ENCODE results near the gene HINT1.
"Not testable (repeated sequence)": the region's sequence is repeated elsewhere in the genome, so short reads cannot be mapped to it uniquely, and the experiment has no call there.

The HINT1 gene

GRCh38 chr5:131170540-131171275, 5.7 kb upstream of the HINT1 start, which contains the start of gene LYRM7:
Gene LYRM7, plus strand, starts transcription at chr5:131170944. Its CDS starts 77 bp downstream, at chr5:131171021.
- peak; percentile 89 for DNase-seq (ENCODE audit: low read depth)

DNA sequence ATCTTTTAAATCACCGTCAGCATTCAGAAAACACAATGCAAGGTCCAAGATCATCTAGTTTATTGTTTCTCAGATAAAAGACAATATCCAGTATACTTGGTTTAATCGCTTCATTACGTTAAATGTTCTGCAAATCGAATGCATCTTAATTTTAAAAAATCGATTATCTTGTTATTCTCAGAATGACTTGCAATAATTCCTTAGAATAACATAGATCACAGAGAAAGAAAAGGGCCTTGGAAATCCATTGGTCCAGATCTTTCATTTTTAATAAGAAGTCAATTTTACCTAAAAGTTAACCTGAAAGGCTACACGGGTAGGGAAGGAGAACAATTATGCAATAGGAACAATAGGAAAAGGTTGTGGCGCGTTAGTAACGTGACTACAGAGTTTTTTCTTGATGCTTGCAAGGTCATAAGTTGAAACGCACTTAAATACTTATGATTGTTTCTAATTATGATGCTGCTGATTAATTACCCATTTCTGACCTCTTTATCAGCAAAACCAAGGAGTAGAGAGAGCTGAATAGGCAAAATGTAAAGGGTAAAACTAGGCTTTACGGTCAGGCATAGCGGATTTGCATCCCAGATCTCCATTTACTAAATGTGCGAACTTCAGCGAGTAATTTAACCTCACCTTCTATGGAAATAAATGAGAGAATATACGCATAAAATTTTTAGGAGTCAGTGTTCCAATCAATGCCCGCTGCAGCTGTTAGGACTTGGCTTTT, 4.9 kb upstream of the HINT1 start:
- DNase-seq (ENCODE audit: low read depth): no peak

DNA sequence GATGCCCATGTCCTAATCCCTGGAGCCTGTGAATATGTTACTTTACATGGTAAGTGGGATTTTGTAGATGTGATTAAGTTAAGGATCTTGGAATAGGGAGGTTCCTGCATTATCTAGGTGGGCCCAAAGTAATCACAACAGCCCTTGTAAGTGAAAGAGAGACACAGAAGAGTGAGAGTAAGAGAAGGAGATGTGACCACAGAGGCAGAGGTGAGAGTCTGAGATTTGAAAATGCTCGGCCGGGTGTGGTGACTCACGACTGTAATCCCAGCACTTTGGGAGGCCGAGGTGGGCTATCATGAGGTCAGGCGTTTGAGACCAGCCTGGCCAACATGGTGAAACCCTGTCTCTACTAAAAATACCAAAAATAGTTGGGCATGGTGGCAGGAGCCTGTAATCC, 2.6 kb upstream of the HINT1 start:
- DNase-seq (ENCODE audit: low read depth): no peak

GRCh38 chr5:131164191-131165118, 601 bp downstream of the HINT1 start:
- DNase-seq (ENCODE audit: low read depth): peak; percentile 54

DNA sequence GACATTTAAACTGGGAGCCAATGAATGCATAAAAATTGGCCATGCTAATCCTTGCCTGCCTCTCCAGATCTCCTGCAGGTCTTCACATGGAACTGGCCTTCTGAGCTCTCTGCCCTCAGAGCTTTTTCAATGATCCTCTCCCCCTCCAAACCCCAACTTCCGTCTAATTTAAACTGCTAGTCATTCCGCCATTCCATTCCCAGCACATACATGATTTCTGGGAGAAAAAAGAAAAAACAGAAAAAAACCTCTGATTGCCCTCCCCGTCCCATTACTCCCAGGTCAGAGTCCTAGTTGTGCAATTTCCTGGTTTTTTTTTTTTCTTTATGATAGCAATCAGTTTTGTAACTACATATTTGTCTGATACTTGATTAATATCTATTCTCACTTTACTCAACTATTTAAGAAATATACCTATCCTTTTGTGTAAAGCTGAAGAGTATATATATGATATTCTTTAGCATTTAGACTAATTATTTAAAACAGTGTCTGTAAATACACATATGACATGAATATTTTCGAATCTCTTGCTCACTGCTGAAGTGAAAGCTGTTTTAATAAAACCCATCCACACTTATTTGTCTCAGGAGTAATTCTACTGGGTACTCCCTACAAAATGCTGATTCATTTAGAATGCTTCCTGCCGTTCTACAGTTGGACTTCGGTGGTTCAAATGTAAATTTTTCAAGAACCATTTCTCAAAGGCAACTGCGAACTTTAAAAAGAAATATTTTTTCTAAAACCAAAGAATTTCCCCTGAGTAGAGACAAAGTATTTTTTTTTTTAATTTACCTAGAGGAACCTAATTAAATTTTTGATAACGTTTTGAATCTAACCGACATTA, 1.6 kb downstream of the HINT1 start:
- no peak for DNase-seq (ENCODE audit: low read depth)

DNA sequence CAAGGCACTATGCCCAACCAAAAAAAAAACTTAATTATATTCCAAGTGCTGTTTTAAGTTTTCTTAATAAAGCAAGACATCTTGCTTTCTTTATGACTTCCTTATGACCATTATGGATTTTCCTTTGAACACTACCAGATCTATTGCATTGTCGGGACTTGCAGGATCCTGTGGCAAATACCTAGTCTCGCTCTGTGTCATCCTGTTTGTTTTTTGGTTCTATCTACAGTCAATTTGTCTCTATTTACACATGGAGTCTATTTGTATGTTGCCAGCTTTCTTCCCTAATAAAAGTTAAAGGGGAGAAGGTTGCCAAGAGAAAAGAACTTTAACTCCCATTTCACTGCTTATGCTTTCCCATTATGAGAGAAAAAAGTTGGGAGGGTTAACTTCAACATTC, 4.9 kb downstream of the HINT1 start:
- DNase-seq (ENCODE audit: low read depth): no peak

- no peak for DNase-seq (ENCODE audit: low read depth)
Observed at GRCh38 chr5:131156957-131157356, 8.1 kb downstream of the HINT1 start.

DNA sequence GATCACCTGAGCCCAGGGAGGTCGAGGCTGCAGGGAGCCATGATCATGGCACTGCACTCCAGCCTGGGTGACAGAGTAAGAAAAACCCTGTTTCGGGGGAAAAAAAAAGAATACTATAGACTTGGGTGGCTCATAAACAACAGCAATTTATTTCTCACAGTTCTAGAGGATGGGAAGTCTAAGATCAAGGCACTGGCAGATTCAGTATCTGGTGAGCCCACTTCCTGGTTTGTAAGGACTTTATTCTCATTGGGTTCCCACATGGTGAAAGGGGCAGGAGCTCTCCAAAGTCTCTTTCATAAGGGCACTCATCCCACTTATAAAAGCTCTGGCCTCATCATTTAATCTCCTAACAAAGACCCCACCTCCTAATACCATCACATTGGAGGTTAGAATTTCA, 8.7 kb downstream of the HINT1 start:
- DNase-seq (ENCODE audit: low read depth): no peak

GRCh38 chr5:131151216-131151615, 13.8 kb downstream of the HINT1 start:
- DNase-seq (ENCODE audit: low read depth): no peak

GRCh38 chr5:131150408-131150807, 14.6 kb downstream of the HINT1 start:
- no peak for DNase-seq (ENCODE audit: low read depth)

- DNase-seq (ENCODE audit: low read depth): no peak
Observed at GRCh38 chr5:131148835-131149234, 16.2 kb downstream of the HINT1 start.

GRCh38 chr5:131147258-131147657, 17.8 kb downstream of the HINT1 start:
- no peak for DNase-seq (ENCODE audit: low read depth)

- DNase-seq (ENCODE audit: low read depth): no peak
Observed at GRCh38 chr5:131142970-131143617, 22.0 kb downstream of the HINT1 start.

- DNase-seq (ENCODE audit: low read depth): no peak
Observed at GRCh38 chr5:131139321-131139720, 25.7 kb downstream of the HINT1 start.

DNA sequence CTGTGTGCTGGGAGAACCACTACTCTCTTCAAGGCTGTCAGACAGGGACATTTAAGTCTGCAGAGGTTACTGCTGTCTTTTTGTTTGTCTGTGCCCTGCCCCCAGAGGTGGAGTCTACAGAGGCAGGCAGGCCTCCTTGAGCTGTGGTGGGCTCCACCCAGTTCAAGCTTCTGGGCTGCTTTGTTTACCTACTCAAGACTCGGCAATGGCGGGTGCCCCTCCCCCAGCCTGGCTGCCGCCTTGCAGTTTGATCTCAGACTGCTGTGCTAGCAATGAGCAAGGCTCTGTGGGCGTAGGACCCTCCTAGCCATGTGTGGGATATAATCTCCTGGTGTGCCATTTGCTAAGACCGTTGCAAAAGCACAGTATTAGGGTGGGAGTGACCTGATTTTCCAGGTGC, 26.6 kb downstream of the HINT1 start:
- not testable (repeated sequence) for DNase-seq (ENCODE audit: low read depth)

- DNase-seq (ENCODE audit: low read depth): not testable (repeated sequence)
Observed at GRCh38 chr5:131133091-131133490, 32.0 kb downstream of the HINT1 start.

- no peak for DNase-seq (ENCODE audit: low read depth)
Observed at GRCh38 chr5:131129306-131129705, 35.8 kb downstream of the HINT1 start.

DNA sequence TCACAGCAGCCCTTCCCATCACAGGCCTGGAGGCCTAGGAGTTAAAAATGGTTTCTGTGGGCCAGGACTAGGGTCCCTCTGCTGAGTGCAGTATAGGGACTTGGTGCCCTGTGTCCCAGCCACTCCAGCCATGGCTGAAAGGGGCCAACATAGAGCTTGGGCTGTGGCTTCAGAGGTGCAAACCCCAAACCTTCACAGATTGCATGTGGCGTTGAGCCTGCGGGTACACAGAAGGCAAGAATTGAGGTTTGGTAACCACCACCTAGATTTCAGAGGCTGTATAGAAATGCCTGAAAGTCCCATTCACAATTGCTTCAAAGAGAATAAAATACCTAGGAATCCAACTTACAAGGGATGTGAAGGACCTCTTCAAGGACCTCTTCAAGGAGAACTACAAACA, 37.8 kb downstream of the HINT1 start:
- not testable (repeated sequence) for DNase-seq (ENCODE audit: low read depth)

GRCh38 chr5:131114754-131115153, 50.3 kb downstream of the HINT1 start:
- DNase-seq (ENCODE audit: low read depth): no peak

- no peak for DNase-seq (ENCODE audit: low read depth)
Observed at GRCh38 chr5:131112424-131112823, 52.6 kb downstream of the HINT1 start.

GRCh38 chr5:131110256-131110594, 54.8 kb downstream of the HINT1 start:
- DNase-seq (ENCODE audit: low read depth): no peak
